Esophagus squamous epithelium (tissue), 4 donors: Measurements from ENCODE around the gene ADD1.

Source experiments
- POLR2A ChIP-seq, 4 donors: fragments of 450-650 bp; IDR thresholded peaks; one replicate each; pipeline ENCODE4 v1.6.1; 2017; ENCODE audit warnings: antibody characterized with exemption in 4 of 4, mild to moderate bottlenecking in 4 of 4, moderate library complexity in 3 of 4
- TF ChIP-seq, protein P1 (sequence below), 6 experiments: fragments of 450-650 bp in 4 of 6; fragments of 200-600 bp in 2 of 6; sonication (generic) in 2 of 6; IDR thresholded peaks; one replicate each; pipeline ENCODE4 v1.5.1; 2016 to 2019; ENCODE audit warnings: antibody characterized with exemption in 6 of 6, mild to moderate bottlenecking in 4 of 6, moderate library complexity in 4 of 6

DNA sequence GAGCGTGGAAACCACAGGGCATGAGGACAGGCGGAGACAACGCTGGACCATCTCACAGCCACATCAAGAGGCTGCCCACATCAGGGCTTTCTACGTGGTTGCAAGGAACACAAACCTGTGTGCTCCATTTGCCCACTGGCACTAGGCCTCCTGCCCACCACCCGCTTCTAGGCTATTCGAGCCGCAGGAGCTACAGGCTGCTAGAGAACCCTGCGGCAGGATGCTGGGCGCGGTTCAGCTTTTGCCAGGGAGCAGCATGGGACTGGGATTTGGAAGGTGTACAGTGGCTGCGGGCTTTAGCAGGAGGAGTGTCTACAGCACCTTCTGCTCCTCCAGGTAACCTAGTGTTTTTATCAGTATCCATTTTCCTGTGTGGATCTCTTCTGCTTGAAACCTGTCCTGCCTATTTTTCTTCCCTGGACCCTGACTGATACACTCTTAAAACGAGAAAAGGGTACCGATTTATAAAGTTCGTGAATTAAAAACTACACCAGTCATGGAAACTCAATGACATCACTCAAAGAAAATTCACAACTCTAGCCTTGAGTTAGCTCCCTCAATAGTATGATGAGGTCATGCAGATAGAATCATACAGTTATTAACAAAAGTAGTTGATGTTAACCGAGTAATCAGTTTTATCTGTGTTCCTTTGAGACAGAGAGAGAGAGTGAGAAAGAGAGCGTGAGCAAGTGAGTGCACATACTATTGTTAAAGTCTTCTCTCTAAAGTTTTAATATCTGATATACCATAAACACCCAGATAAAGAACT is 106.8 kb downstream of the ADD1 start:
- no peak for TF ChIP-seq POLR2A (IDR thresholded peaks at IDR 0.05)
- TF ChIP-seq, protein P1, sequence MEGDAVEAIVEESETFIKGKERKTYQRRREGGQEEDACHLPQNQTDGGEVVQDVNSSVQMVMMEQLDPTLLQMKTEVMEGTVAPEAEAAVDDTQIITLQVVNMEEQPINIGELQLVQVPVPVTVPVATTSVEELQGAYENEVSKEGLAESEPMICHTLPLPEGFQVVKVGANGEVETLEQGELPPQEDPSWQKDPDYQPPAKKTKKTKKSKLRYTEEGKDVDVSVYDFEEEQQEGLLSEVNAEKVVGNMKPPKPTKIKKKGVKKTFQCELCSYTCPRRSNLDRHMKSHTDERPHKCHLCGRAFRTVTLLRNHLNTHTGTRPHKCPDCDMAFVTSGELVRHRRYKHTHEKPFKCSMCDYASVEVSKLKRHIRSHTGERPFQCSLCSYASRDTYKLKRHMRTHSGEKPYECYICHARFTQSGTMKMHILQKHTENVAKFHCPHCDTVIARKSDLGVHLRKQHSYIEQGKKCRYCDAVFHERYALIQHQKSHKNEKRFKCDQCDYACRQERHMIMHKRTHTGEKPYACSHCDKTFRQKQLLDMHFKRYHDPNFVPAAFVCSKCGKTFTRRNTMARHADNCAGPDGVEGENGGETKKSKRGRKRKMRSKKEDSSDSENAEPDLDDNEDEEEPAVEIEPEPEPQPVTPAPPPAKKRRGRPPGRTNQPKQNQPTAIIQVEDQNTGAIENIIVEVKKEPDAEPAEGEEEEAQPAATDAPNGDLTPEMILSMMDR (IDR thresholded peaks at IDR 0.05): no peak
